PC-9 (cell line): ENCODE measurements around the gene RECQL5.

Source experiments
- CTCF ChIP-seq: fragments of 200-600 bp; sonication (generic); conservative IDR thresholded peaks from 2 replicates; pipeline ENCODE4 v1.6.1; 2017; ENCODE audit warnings: mixed run types, antibody characterized with exemption, mild to moderate bottlenecking, moderate library complexity
- EZH2 ChIP-seq: fragments of 200-600 bp; sonication (generic); IDR thresholded peaks from 2 replicates; pipeline ENCODE4 v1.8.0; 2017; ENCODE audit warnings: antibody characterized with exemption, low read depth

DNA sequence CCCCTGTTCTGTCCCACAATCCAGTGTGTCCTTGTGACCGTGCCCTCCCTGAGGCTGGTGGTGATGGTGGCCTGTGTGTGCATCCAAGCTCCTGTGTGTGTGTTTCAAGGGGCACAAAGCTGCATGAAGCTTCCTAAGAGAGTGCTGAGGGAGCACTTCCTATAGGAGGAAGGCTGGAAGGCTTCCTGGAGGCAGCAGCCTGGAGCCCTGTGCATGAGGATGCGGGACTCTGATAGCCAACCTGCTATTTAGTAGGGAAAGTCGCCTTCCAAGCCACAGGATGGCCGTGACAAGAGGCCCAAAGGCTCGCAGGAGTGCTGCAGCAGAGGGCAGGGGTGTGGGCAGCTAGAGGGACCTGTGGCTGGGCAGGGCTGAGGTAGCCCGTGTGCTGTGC is 71.0 kb downstream of the RECQL5 start:
- TF ChIP-seq CTCF (no peak), EZH2 (no peak)
